Activated CD8-positive, alpha-beta T cell treated with anti-CD3 and anti-CD28 coated beads for 36 hours (primary cell): ENCODE measurements around the gene ITGB6. TPM values are rescaled to one million over a fixed set of nuclear protein-coding genes. Genes with fewer than 3 reads are reported as not detected.

Source experiments
- ATAC-seq: fragments of 200-7000 bp; cut with Tn5 transposase; one replicate; pipeline ENCODE4 v1.10.0; 2021; ENCODE audit warnings: mild to moderate bottlenecking, moderate library complexity
- CTCF ChIA-PET: fragments of 350-600 bp; sonication (Branson Sonifier 250); formaldehyde crosslinking; loops from one replicate; lab custom pipeline; 2021; ENCODE audit warnings: antibody characterized with exemption; lab: Charles Lee
- POLR2A ChIA-PET: fragments of 350-600 bp; sonication (Branson Sonifier 250); formaldehyde crosslinking; loops from one replicate; lab custom pipeline; 2021; ENCODE audit warnings: antibody characterized with exemption; lab: Charles Lee
- DNase-seq: peaks from one replicate; pipeline ENCODE4 v3.0.0-alpha.2; 2020
- H3K27ac Mint-ChIP-seq: one replicate; pipeline ENCODE4 v1.8.0; 2021; ENCODE audit warnings: mild to moderate bottlenecking, mixed read lengths
- H3K27me3 Mint-ChIP-seq: one replicate; pipeline ENCODE4 v1.8.0; 2021; ENCODE audit warnings: mixed read lengths
- H3K36me3 Mint-ChIP-seq: one replicate; pipeline ENCODE4 v1.8.0; 2021; ENCODE audit warnings: low read depth, mixed read lengths
- H3K4me1 Mint-ChIP-seq: one replicate; pipeline ENCODE4 v1.8.0; 2021; ENCODE audit warnings: low read depth, mixed read lengths
- H3K4me3 Mint-ChIP-seq: one replicate; pipeline ENCODE4 v1.8.0; 2021; ENCODE audit warnings: mild to moderate bottlenecking, moderate library complexity, mixed read lengths
- H3K9me3 Mint-ChIP-seq: one replicate; pipeline ENCODE4 v1.8.0; 2021; ENCODE audit warnings: mixed read lengths
- intact Hi-C: fragments of 100-400 bp; cut with micrococcal nuclease; formaldehyde crosslinking; loops from one replicate; pipeline ENCODE4 v1.10.0; 2022
- total RNA-seq, 2 experiments: library from RNA; stranded (reverse); gene quantifications; one replicate each; pipeline ENCODE4 v1.2.3, GENCODE V29; 2021
- TF ChIP-seq, protein P1 (sequence below): fragments of 200-600 bp; IDR thresholded peaks from one replicate; pipeline ENCODE4 v1.8.0; 2022; ENCODE audit warnings: antibody characterized with exemption, mild to moderate bottlenecking

The ITGB6 gene
- total RNA-seq, 2 experiments from 2014 or later, result not detected

DNA sequence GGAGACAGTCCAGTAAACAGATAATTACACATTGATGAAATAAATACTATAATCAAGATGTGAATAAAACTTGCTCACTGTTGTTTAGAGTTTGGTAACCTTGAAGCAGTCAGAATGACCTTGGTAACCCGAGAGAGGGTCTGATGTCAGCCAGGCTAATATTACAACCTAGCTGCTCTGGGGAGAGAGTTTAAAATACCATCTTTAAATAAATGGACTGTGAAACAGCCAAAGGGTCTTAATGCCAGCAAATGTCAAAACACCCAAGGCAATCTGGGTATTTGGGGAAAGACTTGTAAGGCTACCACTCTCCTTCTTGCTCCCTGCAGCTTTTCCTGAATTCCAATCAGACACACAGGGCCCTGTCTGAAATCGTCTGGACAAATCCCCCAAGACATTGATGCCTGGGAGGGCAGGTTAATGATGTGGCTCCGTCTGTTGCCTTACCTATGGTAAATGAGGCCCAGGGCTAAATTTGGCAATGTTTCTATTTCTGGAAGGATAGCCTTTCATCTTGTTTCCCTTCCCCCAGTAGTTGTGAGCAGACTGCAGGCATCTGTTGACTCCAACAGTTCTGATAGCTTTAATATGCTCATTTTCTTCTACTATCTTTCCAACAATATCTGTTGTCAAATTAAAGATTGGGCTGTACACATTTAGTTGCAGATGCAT, 43.0 kb upstream of the ITGB6 start:
- H3K4me1 Mint-ChIP-seq, result no peaks in the 10 kb centered on the region
- no peak overlapping the region for H3K4me3 Mint-ChIP-seq
- intact Hi-C loops, result no loop called here
- H3K9me3 Mint-ChIP-seq, result no peaks in the 10 kb centered on the region
- ChIA-PET POLR2A (no interaction called here), CTCF (interaction anchor here (1.2 to 2.1 kb wide), 3 partner anchors 9 to 133 kb away, joined by 3 to 7 read pairs (median 6); no protein-coding TSS in a partner anchor)
- H3K36me3 Mint-ChIP-seq, result no peaks in the 10 kb centered on the region
- TF ChIP-seq, protein P1, sequence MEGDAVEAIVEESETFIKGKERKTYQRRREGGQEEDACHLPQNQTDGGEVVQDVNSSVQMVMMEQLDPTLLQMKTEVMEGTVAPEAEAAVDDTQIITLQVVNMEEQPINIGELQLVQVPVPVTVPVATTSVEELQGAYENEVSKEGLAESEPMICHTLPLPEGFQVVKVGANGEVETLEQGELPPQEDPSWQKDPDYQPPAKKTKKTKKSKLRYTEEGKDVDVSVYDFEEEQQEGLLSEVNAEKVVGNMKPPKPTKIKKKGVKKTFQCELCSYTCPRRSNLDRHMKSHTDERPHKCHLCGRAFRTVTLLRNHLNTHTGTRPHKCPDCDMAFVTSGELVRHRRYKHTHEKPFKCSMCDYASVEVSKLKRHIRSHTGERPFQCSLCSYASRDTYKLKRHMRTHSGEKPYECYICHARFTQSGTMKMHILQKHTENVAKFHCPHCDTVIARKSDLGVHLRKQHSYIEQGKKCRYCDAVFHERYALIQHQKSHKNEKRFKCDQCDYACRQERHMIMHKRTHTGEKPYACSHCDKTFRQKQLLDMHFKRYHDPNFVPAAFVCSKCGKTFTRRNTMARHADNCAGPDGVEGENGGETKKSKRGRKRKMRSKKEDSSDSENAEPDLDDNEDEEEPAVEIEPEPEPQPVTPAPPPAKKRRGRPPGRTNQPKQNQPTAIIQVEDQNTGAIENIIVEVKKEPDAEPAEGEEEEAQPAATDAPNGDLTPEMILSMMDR, result no peak
- ATAC-seq, result no peak
- no peaks in the 10 kb centered on the region for H3K27me3 Mint-ChIP-seq
- no peak overlapping the region for H3K27ac Mint-ChIP-seq
- no peak for DNase-seq

DNA sequence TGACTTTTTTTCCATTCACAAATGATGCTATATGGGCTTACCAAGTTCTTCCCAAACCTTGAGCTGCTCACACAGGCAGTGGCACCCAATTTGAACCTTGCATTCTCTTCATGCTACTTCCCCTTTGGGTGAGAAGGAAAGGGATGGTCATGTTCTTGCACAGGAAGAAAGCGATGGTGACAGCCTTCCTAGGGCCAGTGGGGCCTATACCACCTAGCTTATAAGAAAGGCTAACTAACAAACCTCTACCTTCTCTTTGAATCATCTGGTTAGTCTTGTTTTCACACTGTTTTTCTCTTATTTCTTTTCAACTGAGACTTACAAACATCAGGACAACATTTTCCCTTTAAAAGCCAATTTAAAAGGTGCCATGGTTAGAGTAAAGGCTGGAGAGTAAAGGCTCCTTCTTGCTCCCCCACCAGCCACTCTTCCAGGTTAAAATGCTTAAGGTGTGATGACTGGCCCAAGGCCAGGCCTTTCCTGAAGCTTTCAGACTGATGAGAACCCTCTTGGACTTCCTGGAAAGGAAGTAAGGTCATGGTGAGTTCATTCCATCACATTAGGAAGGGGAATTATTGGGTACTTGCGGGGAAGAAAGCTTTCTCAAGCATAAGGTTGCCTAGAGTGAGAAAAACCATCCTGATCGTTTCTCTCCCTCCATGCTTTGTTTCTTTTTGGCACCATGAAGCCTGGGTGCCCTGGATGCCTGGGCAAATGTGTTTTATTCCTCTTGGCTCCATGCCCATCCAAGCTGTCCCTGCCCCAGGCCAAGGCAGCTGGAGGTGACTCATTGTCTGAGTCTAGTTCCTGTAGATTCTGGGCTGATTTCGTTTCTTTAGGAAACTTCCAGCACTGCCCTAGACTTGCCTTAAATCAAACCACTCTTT, 41.4 kb upstream of the ITGB6 start:
- no peak overlapping the region for H3K4me3 Mint-ChIP-seq
- CTCF ChIA-PET, result interaction anchor here (1.4 to 2.4 kb wide), 2 partner anchors 11 kb away, joined by 5 to 13 read pairs; no protein-coding TSS in a partner anchor
- POLR2A ChIA-PET, result interaction anchor here (1.1 kb wide), 1 partner anchor 32 kb away, joined by 4 read pairs; no protein-coding TSS in a partner anchor
- H3K27me3 Mint-ChIP-seq, result no peaks in the 10 kb centered on the region
- H3K9me3 Mint-ChIP-seq, result no peaks in the 10 kb centered on the region
- intact Hi-C loops, result no loop called here
- ATAC-seq (no peak), DNase-seq (no peak)
- no peaks in the 10 kb centered on the region for H3K36me3 Mint-ChIP-seq
- TF ChIP-seq, protein P1, result no peak
- no peak overlapping the region for H3K27ac Mint-ChIP-seq
- H3K4me1 Mint-ChIP-seq, result no peaks in the 10 kb centered on the region

DNA sequence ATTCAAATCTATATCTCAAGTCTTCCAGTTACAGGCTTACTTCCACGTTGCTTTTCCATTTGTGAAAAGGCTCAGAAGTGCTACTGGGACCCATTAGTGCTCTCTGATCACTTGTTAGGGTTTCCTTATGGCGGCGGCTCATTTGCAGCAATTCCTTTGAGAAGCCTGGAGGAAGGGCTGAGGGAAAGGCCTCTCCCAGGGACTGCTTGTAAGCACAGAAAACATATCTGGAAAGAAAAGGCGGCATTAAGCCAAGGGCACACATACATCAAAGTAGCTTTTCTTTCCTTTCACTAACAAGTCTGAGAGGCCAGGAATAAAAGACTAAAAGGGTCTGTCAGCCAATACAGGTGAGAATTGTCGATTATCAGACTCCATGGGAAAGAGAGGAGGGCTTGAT, 39.4 kb upstream of the ITGB6 start:
- CTCF ChIA-PET, result interaction anchor here (2.9 kb wide), 1 partner anchor 12 kb away, joined by 9 read pairs; no protein-coding TSS in a partner anchor
- POLR2A ChIA-PET, result no interaction called here
- no peak for DNase-seq
- ATAC-seq, result no peak
- Mint-ChIP-seq H3K27me3 (peaks cover 2% of the 10 kb centered on the region), H3K27ac (no peak overlapping the region), H3K4me1 (no peaks in the 10 kb centered on the region), H3K4me3 (no peak overlapping the region), H3K9me3 (no peaks in the 10 kb centered on the region), H3K36me3 (no peaks in the 10 kb centered on the region)
- TF ChIP-seq, protein P1, result no peak
- intact Hi-C loops, result no loop called here

GRCh38 chr2:160238392-160238791, 38.3 kb upstream of the ITGB6 start:
- no peaks in the 10 kb centered on the region for H3K36me3 Mint-ChIP-seq
- no peaks in the 10 kb centered on the region for H3K9me3 Mint-ChIP-seq
- H3K4me1 Mint-ChIP-seq, result no peaks in the 10 kb centered on the region
- TF ChIP-seq, protein P1, result no peak
- DNase-seq (no peak), ATAC-seq (no peak)
- no peak overlapping the region for H3K4me3 Mint-ChIP-seq
- H3K27ac Mint-ChIP-seq, result no peak overlapping the region
- POLR2A ChIA-PET, result interaction anchor here (0.6 kb wide), 2 partner anchors 9 to 432 kb away, joined by 3 read pairs; no protein-coding TSS in a partner anchor
- intact Hi-C loops, result no loop called here
- CTCF ChIA-PET, result interaction anchor here (2.9 kb wide), 1 partner anchor 13 kb away, joined by 9 read pairs; no protein-coding TSS in a partner anchor
- H3K27me3 Mint-ChIP-seq, result peaks cover 2% of the 10 kb centered on the region
